GM18499 (cell line): ENCODE results near the gene TAS1R1.

Experiments
- ATAC-seq: cut with Tn5 transposase; IDR thresholded peaks from one replicate; pipeline ENCODE4 v1.9.1; 2021; ENCODE audit warnings: moderate number of reproducible peaks; ENCODE audit not compliant: insufficient read depth, unreplicated experiment

Gene TAS1R1

GRCh38 chr1:6554907-6555778 lies at the start of gene TAS1R1:
TSS of gene TAS1R1 (plus strand) at chr1:6555307. CDS start at chr1:6555374, 67 bp downstream.
- ATAC-seq = no peak

- no peak for ATAC-seq
Observed at GRCh38 chr1:6505367-6506209, 49.5 kb upstream of the TAS1R1 start.

- ATAC-seq = no peak
Observed at GRCh38 chr1:6506210-6507036, 48.7 kb upstream of the TAS1R1 start.

GRCh38 chr1:6507037-6507428 lies 48.1 kb upstream of the TAS1R1 start:
- ATAC-seq = no peak

- ATAC-seq = no peak
Observed at GRCh38 chr1:6507461-6507911, 47.6 kb upstream of the TAS1R1 start.

GRCh38 chr1:6508154-6508815 lies 46.8 kb upstream of the TAS1R1 start:
- ATAC-seq = no peak

GRCh38 chr1:6508816-6509189 lies 46.3 kb upstream of the TAS1R1 start:
- no peak for ATAC-seq

GRCh38 chr1:6509220-6509918 lies 45.7 kb upstream of the TAS1R1 start:
- no peak for ATAC-seq

- no peak for ATAC-seq
Observed at GRCh38 chr1:6509919-6510291, 45.2 kb upstream of the TAS1R1 start.

GRCh38 chr1:6510493-6510892 lies 44.6 kb upstream of the TAS1R1 start:
- ATAC-seq = no peak

- ATAC-seq = no peak
Observed at GRCh38 chr1:6511056-6511455, 44.1 kb upstream of the TAS1R1 start.

- ATAC-seq = no peak
Observed at GRCh38 chr1:6511561-6512244, 43.4 kb upstream of the TAS1R1 start.

- no peak for ATAC-seq
Observed at GRCh38 chr1:6512245-6512907, 42.7 kb upstream of the TAS1R1 start.

GRCh38 chr1:6512908-6513280 lies 42.2 kb upstream of the TAS1R1 start:
- no peak for ATAC-seq

GRCh38 chr1:6513320-6513801 lies 41.7 kb upstream of the TAS1R1 start:
- no peak for ATAC-seq

GRCh38 chr1:6515771-6516170 lies 39.3 kb upstream of the TAS1R1 start:
- no peak for ATAC-seq

GRCh38 chr1:6517435-6517851 lies 37.7 kb upstream of the TAS1R1 start:
- ATAC-seq = no peak

- no peak for ATAC-seq
Observed at GRCh38 chr1:6519491-6519934, 35.6 kb upstream of the TAS1R1 start.
